ENCODE measurements around the gene HOXA2. TPM values are rescaled to one million over a fixed set of nuclear protein-coding genes. Genes with fewer than 3 reads are reported as not detected.
A peak's percentile ranks its signal among the peaks of the same experiment; 100 is the strongest.

HOXA2 gene
- total RNA-seq, 1 donor from 2014 or later = 0.82 TPM

- DNase-seq (ENCODE audit: extremely low read depth, low read depth, low spot score) = no peak
Measured at GRCh38 chr7:27083646-27084045, 18.8 kb downstream of the HOXA2 start.

GRCh38 chr7:27082171-27082570, 20.3 kb downstream of the HOXA2 start:
- no peak for DNase-seq (ENCODE audit: extremely low read depth, low read depth, low spot score)

- no peak for DNase-seq (ENCODE audit: extremely low read depth, low read depth, low spot score)
Measured at GRCh38 chr7:27080844-27081436, 21.5 kb downstream of the HOXA2 start.

GRCh38 chr7:27079234-27079975, 23.1 kb downstream of the HOXA2 start:
- DNase-seq (ENCODE audit: extremely low read depth, low read depth, low spot score) = no peak

GRCh38 chr7:27078616-27079233, 23.8 kb downstream of the HOXA2 start:
- no peak for DNase-seq (ENCODE audit: extremely low read depth, low read depth, low spot score)

- no peak for DNase-seq (ENCODE audit: extremely low read depth, low read depth, low spot score)
Measured at GRCh38 chr7:27073076-27073475, 29.4 kb downstream of the HOXA2 start.

- no peak for DNase-seq (ENCODE audit: extremely low read depth, low read depth, low spot score)
Measured at GRCh38 chr7:27071622-27072390, 30.7 kb downstream of the HOXA2 start.

- DNase-seq (ENCODE audit: extremely low read depth, low read depth, low spot score) = no peak
Measured at GRCh38 chr7:27068259-27068658, 34.2 kb downstream of the HOXA2 start.

GRCh38 chr7:27066148-27066547, 36.3 kb downstream of the HOXA2 start:
- peak; percentile 23 for DNase-seq (ENCODE audit: extremely low read depth, low read depth, low spot score)

- no peak for DNase-seq (ENCODE audit: extremely low read depth, low read depth, low spot score)
Measured at GRCh38 chr7:27065709-27066108, 36.8 kb downstream of the HOXA2 start.

GRCh38 chr7:27064661-27065060, 37.8 kb downstream of the HOXA2 start:
- DNase-seq (ENCODE audit: extremely low read depth, low read depth, low spot score) = no peak

GRCh38 chr7:27064159-27064558, 38.3 kb downstream of the HOXA2 start:
- DNase-seq (ENCODE audit: extremely low read depth, low read depth, low spot score) = no peak

- DNase-seq (ENCODE audit: extremely low read depth, low read depth, low spot score) = no peak
Measured at GRCh38 chr7:27062946-27063345, 39.5 kb downstream of the HOXA2 start.

GRCh38 chr7:27053153-27053552, 49.3 kb downstream of the HOXA2 start:
- no peak for DNase-seq (ENCODE audit: extremely low read depth, low read depth, low spot score)

GRCh38 chr7:27051451-27051850, 51.0 kb downstream of the HOXA2 start:
- DNase-seq (ENCODE audit: extremely low read depth, low read depth, low spot score) = no peak

Other genes starting within 250 kb of the HOXA2 start
- 28.8 and 32.4 TPM in 2 replicates for gene SKAP2, start 238.1 kb downstream of the HOXA2 start, total RNA-seq
- gene HOXA1, start 6.7 kb downstream of the HOXA2 start, total RNA-seq = 2.5 and 5.5 TPM in 2 replicates
- gene HOXA4, start 28.1 kb upstream of the HOXA2 start, total RNA-seq = 3.8 and 6.8 TPM in 2 replicates
- 23.5 and 34.5 TPM in 2 replicates for gene HOXA5, start 41.0 kb upstream of the HOXA2 start, total RNA-seq
- gene HOXA6, start 45.1 kb upstream of the HOXA2 start, total RNA-seq = 0.19 and 3.9 TPM in 2 replicates
- gene HOXA3, start 49.9 kb upstream of the HOXA2 start, total RNA-seq = 5.5 and 6.1 TPM in 2 replicates
- gene HOXA7, start 54.0 kb upstream of the HOXA2 start, total RNA-seq = 12.5 and 17.7 TPM in 2 replicates
- 14.8 and 36.1 TPM in 2 replicates for gene HOXA9, start 62.9 kb upstream of the HOXA2 start, total RNA-seq
- 8.1 and 10.3 TPM in 2 replicates for gene HOXA10, start 71.6 kb upstream of the HOXA2 start, total RNA-seq
- gene HOXA11, start 82.5 kb upstream of the HOXA2 start, total RNA-seq = 2.0 and 5.0 TPM in 2 replicates
- not detected in 2 replicates for gene HOXA13, start 97.4 kb upstream of the HOXA2 start, total RNA-seq
- gene EVX1, start 140.1 kb upstream of the HOXA2 start, total RNA-seq = not detected in 2 replicates